Hepatocyte (in vitro differentiated cells): ENCODE measurements around the gene HAT1.

Experiments
- EZH2 ChIP-seq: fragments of 200-600 bp; sonication (generic); IDR thresholded peaks from 2 replicates; pipeline ENCODE4 v1.6.1; 2016; ENCODE audit warnings: antibody characterized with exemption, mild to moderate bottlenecking, borderline replicate concordance
- EZH2phosphoT487 ChIP-seq: fragments of 200-600 bp; sonication (generic); IDR thresholded peaks from one replicate; pipeline ENCODE4 v1.6.1; 2018; ENCODE audit warnings: antibody characterized with exemption, mild to moderate bottlenecking, low read depth, moderate library complexity; ENCODE audit not compliant: unreplicated experiment, severe bottlenecking
- TF ChIP-seq, protein P1 (sequence below): fragments of 200-600 bp; sonication (generic); IDR thresholded peaks from 2 replicates; pipeline ENCODE4 v1.5.1; 2016; ENCODE audit warnings: antibody characterized with exemption, mild to moderate bottlenecking; ENCODE audit not compliant: poor library complexity

DNA sequence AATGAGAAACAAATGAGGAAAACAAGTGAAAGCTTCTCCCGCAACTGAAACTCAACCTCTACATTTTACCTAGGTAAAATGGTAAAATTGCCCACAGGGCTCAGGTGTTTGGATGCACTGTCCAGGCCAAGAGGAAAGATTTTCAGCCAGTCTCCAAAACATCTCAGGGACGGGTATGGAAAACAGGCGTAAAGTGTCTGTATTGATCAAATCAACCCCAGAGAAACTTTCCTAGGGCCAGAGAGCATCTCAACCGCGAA is 361 bp upstream of the HAT1 start:
- TF ChIP-seq, protein P1, sequence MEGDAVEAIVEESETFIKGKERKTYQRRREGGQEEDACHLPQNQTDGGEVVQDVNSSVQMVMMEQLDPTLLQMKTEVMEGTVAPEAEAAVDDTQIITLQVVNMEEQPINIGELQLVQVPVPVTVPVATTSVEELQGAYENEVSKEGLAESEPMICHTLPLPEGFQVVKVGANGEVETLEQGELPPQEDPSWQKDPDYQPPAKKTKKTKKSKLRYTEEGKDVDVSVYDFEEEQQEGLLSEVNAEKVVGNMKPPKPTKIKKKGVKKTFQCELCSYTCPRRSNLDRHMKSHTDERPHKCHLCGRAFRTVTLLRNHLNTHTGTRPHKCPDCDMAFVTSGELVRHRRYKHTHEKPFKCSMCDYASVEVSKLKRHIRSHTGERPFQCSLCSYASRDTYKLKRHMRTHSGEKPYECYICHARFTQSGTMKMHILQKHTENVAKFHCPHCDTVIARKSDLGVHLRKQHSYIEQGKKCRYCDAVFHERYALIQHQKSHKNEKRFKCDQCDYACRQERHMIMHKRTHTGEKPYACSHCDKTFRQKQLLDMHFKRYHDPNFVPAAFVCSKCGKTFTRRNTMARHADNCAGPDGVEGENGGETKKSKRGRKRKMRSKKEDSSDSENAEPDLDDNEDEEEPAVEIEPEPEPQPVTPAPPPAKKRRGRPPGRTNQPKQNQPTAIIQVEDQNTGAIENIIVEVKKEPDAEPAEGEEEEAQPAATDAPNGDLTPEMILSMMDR = no peak
- TF ChIP-seq EZH2 (no peak), EZH2phosphoT487 (no peak)
